Activated T-helper 17 cell treated with anti-CD3 and anti-CD28 coated beads, Interleukin-2, amount 50 U/mL, for 72 hours (primary cell): ENCODE data around the gene RUNDC3A. TPM values are rescaled to one million over a fixed set of nuclear protein-coding genes. Genes with fewer than 3 reads are reported as not detected.
A peak's percentile ranks its signal among the peaks of the same experiment; 100 is the strongest.

Source experiments
- ATAC-seq: fragments of 150-1000 bp; cut with Tn5 transposase; replicated peaks from 2 replicates; pipeline ENCODE4 v1.10.0; 2021; ENCODE audit warnings: mild to moderate bottlenecking, moderate library complexity
- H3K27ac Mint-ChIP-seq: one replicate; pipeline ENCODE4 v1.8.0; 2022; ENCODE audit warnings: mixed read lengths
- H3K27me3 Mint-ChIP-seq: one replicate; pipeline ENCODE4 v1.8.0; 2022; ENCODE audit warnings: mixed read lengths
- H3K36me3 Mint-ChIP-seq: one replicate; pipeline ENCODE4 v1.8.0; 2022; ENCODE audit warnings: low read depth, mild to moderate bottlenecking, mixed read lengths
- H3K4me1 Mint-ChIP-seq: one replicate; pipeline ENCODE4 v1.8.0; 2022; ENCODE audit warnings: mixed read lengths
- H3K4me3 Mint-ChIP-seq: one replicate; pipeline ENCODE4 v1.8.0; 2022; ENCODE audit warnings: mild to moderate bottlenecking, mixed read lengths
- H3K9me3 Mint-ChIP-seq: one replicate; pipeline ENCODE4 v1.8.0; 2022; ENCODE audit warnings: mixed read lengths
- total RNA-seq, 2 donors: library from RNA; stranded (reverse); gene quantifications; one replicate each; pipeline ENCODE4 v1.2.3, GENCODE V29; 2022

The RUNDC3A gene
- total RNA-seq, 2 donors from 2014 or later: 0.41 to 0.53 TPM

DNA sequence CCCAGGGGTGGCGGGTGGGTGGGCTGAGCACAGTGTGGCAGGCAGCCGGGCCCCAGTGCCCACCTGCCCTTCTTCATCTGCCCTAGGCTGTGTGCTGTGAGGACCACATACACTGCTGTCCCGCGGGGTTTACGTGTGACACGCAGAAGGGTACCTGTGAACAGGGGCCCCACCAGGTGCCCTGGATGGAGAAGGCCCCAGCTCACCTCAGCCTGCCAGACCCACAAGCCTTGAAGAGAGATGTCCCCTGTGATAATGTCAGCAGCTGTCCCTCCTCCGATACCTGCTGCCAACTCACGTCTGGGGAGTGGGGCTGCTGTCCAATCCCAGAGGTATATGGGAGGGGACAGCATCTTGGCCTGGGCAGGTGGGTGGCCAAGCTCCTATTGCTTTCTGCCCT lies 43.1 kb downstream of the RUNDC3A start:
- Mint-ChIP-seq H3K4me1 (peaks cover 6% of the 10 kb centered on the region), H3K27ac (no peak overlapping the region), H3K36me3 (peaks cover 8% of the 10 kb centered on the region), H3K9me3 (no peaks in the 10 kb centered on the region), H3K4me3 (no peak overlapping the region), H3K27me3 (no peaks in the 10 kb centered on the region)
- no peak for ATAC-seq

DNA sequence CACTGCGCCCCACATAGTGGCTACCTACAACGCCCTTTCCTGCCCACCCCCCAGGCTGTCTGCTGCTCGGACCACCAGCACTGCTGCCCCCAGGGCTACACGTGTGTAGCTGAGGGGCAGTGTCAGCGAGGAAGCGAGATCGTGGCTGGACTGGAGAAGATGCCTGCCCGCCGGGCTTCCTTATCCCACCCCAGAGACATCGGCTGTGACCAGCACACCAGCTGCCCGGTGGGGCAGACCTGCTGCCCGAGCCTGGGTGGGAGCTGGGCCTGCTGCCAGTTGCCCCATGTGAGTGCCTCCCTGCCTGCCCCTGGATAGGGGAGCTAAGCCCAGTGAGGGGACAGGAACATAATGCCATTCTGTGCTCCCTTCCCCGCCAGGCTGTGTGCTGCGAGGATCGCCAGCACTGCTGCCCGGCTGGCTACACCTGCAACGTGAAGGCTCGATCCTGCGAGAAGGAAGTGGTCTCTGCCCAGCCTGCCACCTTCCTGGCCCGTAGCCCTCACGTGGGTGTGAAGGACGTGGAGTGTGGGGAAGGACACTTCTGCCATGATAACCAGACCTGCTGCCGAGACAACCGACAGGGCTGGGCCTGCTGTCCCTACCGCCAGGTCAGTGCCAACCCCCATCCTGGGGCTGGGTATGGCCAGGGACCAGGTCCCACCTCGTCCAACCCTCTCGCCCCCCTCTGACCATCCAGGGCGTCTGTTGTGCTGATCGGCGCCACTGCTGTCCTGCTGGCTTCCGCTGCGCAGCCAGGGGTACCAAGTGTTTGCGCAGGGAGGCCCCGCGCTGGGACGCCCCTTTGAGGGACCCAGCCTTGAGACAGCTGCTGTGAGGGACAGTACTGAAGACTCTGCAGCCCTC lies 43.8 kb downstream of the RUNDC3A start:
- peaks cover 6% of the 10 kb centered on the region for H3K4me1 Mint-ChIP-seq
- peaks cover 8% of the 10 kb centered on the region for H3K36me3 Mint-ChIP-seq
- no peak overlapping the region for H3K27ac Mint-ChIP-seq
- no peaks in the 10 kb centered on the region for H3K9me3 Mint-ChIP-seq
- no peaks in the 10 kb centered on the region for H3K27me3 Mint-ChIP-seq
- no peak overlapping the region for H3K4me3 Mint-ChIP-seq
- no peak for ATAC-seq

DNA sequence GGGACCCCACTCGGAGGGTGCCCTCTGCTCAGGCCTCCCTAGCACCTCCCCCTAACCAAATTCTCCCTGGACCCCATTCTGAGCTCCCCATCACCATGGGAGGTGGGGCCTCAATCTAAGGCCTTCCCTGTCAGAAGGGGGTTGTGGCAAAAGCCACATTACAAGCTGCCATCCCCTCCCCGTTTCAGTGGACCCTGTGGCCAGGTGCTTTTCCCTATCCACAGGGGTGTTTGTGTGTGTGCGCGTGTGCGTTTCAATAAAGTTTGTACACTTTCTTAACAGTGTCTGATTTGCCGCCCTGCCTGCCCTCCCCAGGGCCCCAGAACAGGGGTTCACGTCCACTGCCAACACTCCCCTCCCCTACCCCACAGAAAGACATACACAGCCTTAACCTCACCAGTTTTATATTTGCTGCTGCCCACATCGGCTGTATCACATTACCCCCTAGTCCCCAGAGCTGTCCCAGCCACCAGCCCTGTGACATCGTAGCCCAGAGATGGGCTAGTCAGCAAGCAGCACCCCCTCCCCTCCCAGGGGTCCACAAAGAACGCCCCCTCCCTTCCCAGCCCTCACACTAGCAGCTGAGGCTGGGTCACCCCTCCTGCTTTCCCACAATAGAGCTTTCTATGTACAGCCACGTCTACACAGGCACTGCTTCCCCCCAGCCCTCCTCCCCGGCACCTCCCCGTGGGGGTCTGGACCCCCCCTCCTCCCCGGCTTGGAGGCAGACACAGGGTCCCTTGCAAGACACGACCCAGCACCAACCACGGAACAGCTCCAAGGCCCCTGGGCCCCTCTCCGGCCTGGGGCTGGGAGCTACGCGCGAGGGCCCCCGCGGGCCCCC lies 44.6 kb downstream of the RUNDC3A start:
- peak overlapping the region; percentile 69 for H3K4me3 Mint-ChIP-seq
- H3K27ac Mint-ChIP-seq: no peak overlapping the region
- peaks cover 6% of the 10 kb centered on the region for H3K4me1 Mint-ChIP-seq
- peaks cover 8% of the 10 kb centered on the region for H3K36me3 Mint-ChIP-seq
- no peaks in the 10 kb centered on the region for H3K27me3 Mint-ChIP-seq
- no peaks in the 10 kb centered on the region for H3K9me3 Mint-ChIP-seq
- no peak for ATAC-seq

GRCh38 chr17:44353672-44354331 lies 45.4 kb downstream of the RUNDC3A start:
- H3K27me3 Mint-ChIP-seq: no peaks in the 10 kb centered on the region
- peaks cover under 1% of the 10 kb centered on the region for H3K4me1 Mint-ChIP-seq
- no peak overlapping the region for H3K27ac Mint-ChIP-seq
- peaks cover 8% of the 10 kb centered on the region for H3K36me3 Mint-ChIP-seq
- peak overlapping the region; percentile 21 for H3K4me3 Mint-ChIP-seq
- H3K9me3 Mint-ChIP-seq: no peaks in the 10 kb centered on the region
- peak; percentile 37 for ATAC-seq

DNA sequence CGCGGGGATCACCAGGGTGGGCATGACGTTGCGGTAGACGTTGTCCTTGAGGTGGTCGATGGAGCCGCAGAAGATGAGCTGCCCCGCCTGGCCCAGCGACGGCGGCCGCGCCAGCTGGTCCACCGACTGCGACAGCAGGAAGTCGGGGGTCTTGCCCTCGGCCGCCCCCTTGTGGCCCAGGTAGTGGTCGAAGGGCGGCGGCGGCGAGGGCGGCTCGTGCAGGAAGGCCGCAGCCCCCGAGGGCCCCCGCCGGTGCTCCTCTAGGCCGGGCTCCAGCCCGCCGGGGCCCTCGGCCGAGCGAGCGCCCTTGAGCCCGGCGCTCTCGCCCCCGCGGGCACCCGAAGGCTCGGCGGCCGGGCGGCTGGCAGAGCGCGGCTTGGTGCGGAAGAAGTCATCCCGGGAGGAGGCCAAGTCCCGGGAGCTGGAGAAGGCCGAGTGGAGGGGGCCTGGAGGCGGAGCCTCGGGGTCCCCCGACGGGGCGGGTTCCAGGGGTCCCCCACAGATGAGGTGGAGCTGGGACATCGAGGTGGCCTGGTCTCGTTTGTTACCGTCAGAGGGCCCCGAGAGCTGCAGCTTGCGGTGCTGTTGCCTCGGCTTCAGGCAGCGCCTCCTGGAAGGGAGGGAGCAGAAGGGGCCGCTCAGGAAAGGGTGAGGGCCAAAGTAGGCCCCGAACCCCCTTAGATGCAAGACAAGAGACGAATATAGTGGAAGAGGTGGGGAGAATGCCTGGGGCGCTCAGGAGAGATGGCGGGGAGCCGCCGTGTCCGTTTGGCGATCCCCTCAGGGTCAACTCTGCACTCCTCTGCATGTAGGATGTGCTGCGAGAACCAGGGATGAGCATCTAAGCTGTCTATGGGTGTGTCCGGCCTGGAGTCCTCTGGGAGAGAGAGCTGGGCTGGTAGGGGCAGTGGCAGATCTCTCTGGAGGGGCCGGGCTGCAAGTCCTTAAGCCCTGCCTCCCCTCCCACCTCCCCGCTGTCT lies 46.5 kb downstream of the RUNDC3A start:
- Mint-ChIP-seq H3K27me3 (no peaks in the 10 kb centered on the region), H3K9me3 (no peaks in the 10 kb centered on the region), H3K4me3 (peak overlapping the region; percentile 21), H3K4me1 (peaks cover 6% of the 10 kb centered on the region), H3K36me3 (peaks cover 8% of the 10 kb centered on the region), H3K27ac (no peak overlapping the region)
- peak; percentile 37 for ATAC-seq

- no peak overlapping the region for H3K27ac Mint-ChIP-seq
- H3K4me3 Mint-ChIP-seq: peak overlapping the region; percentile 6
- peaks cover 6% of the 10 kb centered on the region for H3K4me1 Mint-ChIP-seq
- no peak for ATAC-seq
- H3K27me3 Mint-ChIP-seq: no peaks in the 10 kb centered on the region
- H3K36me3 Mint-ChIP-seq: peaks cover 8% of the 10 kb centered on the region
- no peaks in the 10 kb centered on the region for H3K9me3 Mint-ChIP-seq
Measured at GRCh38 chr17:44355642-44356099, 47.3 kb downstream of the RUNDC3A start.

GRCh38 chr17:44356241-44356640 lies 47.8 kb downstream of the RUNDC3A start:
- Mint-ChIP-seq H3K27me3 (no peaks in the 10 kb centered on the region), H3K27ac (no peak overlapping the region), H3K4me1 (peaks cover 6% of the 10 kb centered on the region), H3K4me3 (no peak overlapping the region), H3K9me3 (no peaks in the 10 kb centered on the region), H3K36me3 (peaks cover 8% of the 10 kb centered on the region)
- ATAC-seq: no peak

DNA sequence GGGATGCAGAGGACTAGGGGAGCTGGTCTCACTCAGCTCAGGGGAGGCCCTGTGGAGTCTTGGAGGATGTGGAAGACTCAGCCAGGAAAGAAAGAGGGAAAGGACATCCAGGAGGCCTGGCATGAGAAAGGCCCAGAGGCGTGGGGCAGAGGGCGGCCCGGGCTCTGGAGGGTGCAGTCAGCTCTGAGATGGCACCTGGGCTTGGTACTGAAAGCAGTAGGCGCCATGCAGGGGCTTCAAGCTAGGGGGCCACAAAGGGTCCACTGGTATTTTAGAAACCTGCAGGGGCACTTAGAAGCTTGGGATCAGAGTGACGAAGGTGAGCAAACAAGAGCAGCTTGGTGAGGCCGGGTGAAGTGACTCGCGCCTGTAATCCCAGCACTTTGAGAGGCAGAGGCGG lies 49.7 kb downstream of the RUNDC3A start:
- Mint-ChIP-seq H3K27ac (no peak overlapping the region), H3K36me3 (no peaks in the 10 kb centered on the region), H3K27me3 (no peaks in the 10 kb centered on the region), H3K9me3 (no peaks in the 10 kb centered on the region), H3K4me3 (no peak overlapping the region), H3K4me1 (peaks cover 6% of the 10 kb centered on the region)
- ATAC-seq: no peak

DNA sequence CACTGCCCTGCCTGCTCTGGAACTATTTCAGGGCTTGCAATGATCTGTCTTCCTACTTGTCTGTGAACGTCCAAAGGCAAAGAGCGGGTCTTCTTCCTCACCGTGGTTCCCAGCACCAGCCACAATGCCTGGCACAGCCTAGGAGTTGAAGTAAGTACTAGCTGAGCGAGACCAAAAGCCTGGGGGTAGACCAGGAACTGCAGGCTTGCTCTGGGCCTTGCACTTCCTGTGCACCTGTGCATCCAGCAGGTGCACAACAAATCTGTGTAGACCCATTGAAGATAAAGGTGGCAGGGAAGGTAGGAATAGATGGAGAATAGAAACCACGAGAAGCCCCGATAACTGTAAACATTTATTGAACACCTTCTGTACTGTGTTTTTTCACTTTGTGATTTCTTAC lies 50.6 kb downstream of the RUNDC3A start:
- Mint-ChIP-seq H3K9me3 (no peaks in the 10 kb centered on the region), H3K4me3 (no peak overlapping the region), H3K36me3 (no peaks in the 10 kb centered on the region), H3K4me1 (peaks cover 6% of the 10 kb centered on the region), H3K27me3 (no peaks in the 10 kb centered on the region), H3K27ac (no peak overlapping the region)
- no peak for ATAC-seq

- Mint-ChIP-seq H3K9me3 (no peaks in the 10 kb centered on the region), H3K4me3 (no peak overlapping the region), H3K4me1 (peaks cover 6% of the 10 kb centered on the region), H3K27ac (no peak overlapping the region), H3K36me3 (no peaks in the 10 kb centered on the region), H3K27me3 (no peaks in the 10 kb centered on the region)
- ATAC-seq: no peak
Measured at GRCh38 chr17:44359458-44360143, 51.2 kb downstream of the RUNDC3A start.

DNA sequence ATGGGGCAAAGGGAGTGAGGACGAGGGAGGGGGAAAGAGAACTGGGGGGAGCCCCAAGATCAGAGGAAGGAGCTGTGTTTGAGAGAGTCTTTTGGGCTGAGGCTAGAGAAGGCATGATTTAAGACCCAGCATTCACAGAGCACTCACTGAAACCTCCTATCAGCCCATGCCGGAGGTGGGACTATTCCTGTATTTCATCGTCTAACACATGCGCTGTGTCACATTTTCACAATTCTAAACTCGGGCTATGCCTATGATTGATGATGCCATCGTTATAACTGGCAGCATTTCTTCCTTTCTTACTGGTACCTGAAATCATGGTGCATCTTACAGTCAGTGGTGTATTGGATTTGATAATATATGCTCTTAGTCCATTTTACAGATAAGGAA lies 51.7 kb downstream of the RUNDC3A start:
- Mint-ChIP-seq H3K4me1 (peaks cover 6% of the 10 kb centered on the region), H3K36me3 (no peaks in the 10 kb centered on the region), H3K9me3 (no peaks in the 10 kb centered on the region), H3K27ac (no peak overlapping the region), H3K4me3 (no peak overlapping the region), H3K27me3 (peaks cover 4% of the 10 kb centered on the region)
- ATAC-seq: no peak

DNA sequence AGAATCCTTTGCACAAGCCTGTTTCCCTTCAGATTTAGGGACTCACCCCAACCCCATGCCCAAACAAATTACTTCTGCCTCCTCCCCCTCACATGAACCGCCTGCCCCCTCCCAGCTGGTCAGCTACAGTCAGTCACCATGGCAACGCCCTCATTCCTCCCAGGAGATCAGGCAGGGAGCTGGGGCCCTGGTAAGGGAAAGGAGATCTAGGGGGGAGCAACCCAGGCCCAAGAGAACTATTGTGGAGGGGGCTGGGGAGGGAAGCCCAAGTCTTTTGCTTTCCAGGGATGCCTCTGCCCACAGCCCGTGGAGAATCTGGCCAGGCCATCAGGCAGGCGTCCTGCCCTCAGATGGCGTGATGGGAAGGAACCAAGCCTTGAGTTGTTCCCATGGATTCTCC lies 52.4 kb downstream of the RUNDC3A start:
- H3K9me3 Mint-ChIP-seq: no peaks in the 10 kb centered on the region
- no peaks in the 10 kb centered on the region for H3K36me3 Mint-ChIP-seq
- peaks cover 6% of the 10 kb centered on the region for H3K4me1 Mint-ChIP-seq
- no peak overlapping the region for H3K4me3 Mint-ChIP-seq
- peaks cover 4% of the 10 kb centered on the region for H3K27me3 Mint-ChIP-seq
- ATAC-seq: no peak
- no peak overlapping the region for H3K27ac Mint-ChIP-seq
